Pancreas (tissue), 10 donors: ENCODE results near the gene STOX2. TPM values are rescaled to one million over a fixed set of nuclear protein-coding genes. Genes with fewer than 3 reads are reported as not detected.

ENCODE experiments used
- ATAC-seq, 4 donors: fragments of 200-7000 bp; cut with Tn5 transposase; one replicate each; pipeline versions ENCODE4 v1.8.0 to v1.9.1; 2020; ENCODE audit warnings: mild to moderate bottlenecking in 4 of 4, moderate library complexity in 4 of 4
- DNase-seq, 6 donors: peaks; one replicate each; pipeline ENCODE4 v3.0.0-alpha.2; 2020
- FAIRE-seq: peaks from 2 replicates; lab custom pipeline; 2012; peaks lifted over from hg19 to GRCh38; lab: Jason Lieb, UNC
- H3K27ac ChIP-seq, 4 donors: fragments of 200-600 bp; sonication (generic); 1 replicate in 3 of 4; 2 replicates in 1 of 4; pipeline versions ENCODE4 v1.5.0 to v1.8.0; 2020
- H3K27me3 ChIP-seq, 4 donors: fragments of 200-600 bp; one replicate each; pipeline ENCODE4 v1.8.0; 2021
- H3K36me3 ChIP-seq, 3 donors: fragments of 200-600 bp; sonication (generic) in 1 of 3; one replicate each; pipeline versions ENCODE4 v1.5.0 to v1.8.0; 2020 to 2021
- H3K4me1 ChIP-seq, 3 donors: fragments of 200-600 bp; one replicate each; pipeline ENCODE4 v1.8.0; 2021
- H3K4me3 ChIP-seq, 4 donors: fragments of 200-600 bp; sonication (generic) in 2 of 4; one replicate each; pipeline versions ENCODE4 v1.5.0 to v1.8.0; 2020 to 2021
- H3K9me3 ChIP-seq, 4 donors: fragments of 200-600 bp; one replicate each; pipeline ENCODE4 v1.8.0; 2021
- CTCF ChIP-seq, 4 donors: fragments of 200-600 bp; sonication (generic) in 3 of 4; IDR thresholded peaks; one replicate each; pipeline versions ENCODE4 v1.5.0 to v1.8.0; 2021; ENCODE audit warnings: antibody characterized with exemption in 4 of 4
- WGBS, 2 donors: extraction: QIAGEN DNeasy Blood & Tissue Kit; methylation state at CpG; one replicate each; pipeline ENCODE4 v1.1.7; 2013; 5-methylcytosine and 5-hydroxymethylcytosine counted together
- intact Hi-C, 3 donors: fragments of 100-400 bp; cut with DNase I; formaldehyde crosslinking; loops; one replicate each; pipeline versions ENCODE4 v1.11.1 to v1.14.2; 2022
- polyA plus RNA-seq, 2 donors: library from polyadenylated mRNA; stranded (reverse); fragments of 200-250 nt; gene quantifications; one replicate each; pipeline ENCODE4 v1.2.3, GENCODE V29; 2013
- total RNA-seq, 6 donors: library from RNA; stranded (reverse); fragmentation: NEBNext Ultra II Directional in 4 of 6; extraction: Animal tissue kit (Norgen Biotek cat#: 25700) in 4 of 6; gene quantifications; one replicate each; pipeline versions ENCODE4 v1.2.1 to v1.2.4, GENCODE V29; 2021 to 2023
- donor health status: healthy with polysubstance abuse.
- donor health status: DM: no; HTN: no; CAD: no; lungs with moderate emphysema.
- donor health status: DM: no; HTN: no; CAD: no.
- donor health status: control.
- donor health status: control.
- donor health status: Bipolar disorder and iron deficiency.
- donor health status: DM: yes; HTN: yes; CAD: no.
- donor health status: DM: no; HTN: no; CAD: no.
- donor health status: DM: no; HTN: no; CAD: no.
- donor health status: DM: yes; HTN: yes; CAD: no.

STOX2 gene
- total and polyA plus RNA-seq, 8 donors: 3.5 to 11.9 (median 8.8) TPM

- no peak for DNase-seq
- ATAC-seq: no peak
- Histone ChIP-seq H3K36me3 (peaks cover 0 to 8% (median 0%) of the 10 kb centered on the region in 3 donors), H3K4me3 (no peak overlapping the region), H3K9me3 (no peaks in the 10 kb centered on the region), H3K4me1 (no peaks in the 10 kb centered on the region), H3K27me3 (no peaks in the 10 kb centered on the region), H3K27ac (no peak overlapping the region)
- WGBS, 2 donors: 95 to 98% methylated on average over 4 of the region's 4 CpGs
- no peak for TF ChIP-seq CTCF (IDR thresholded peaks at IDR 0.05)
- intact Hi-C loops: no loop called here
- no peak for FAIRE-seq
These were observed 98.3 kb downstream of the STOX2 start for GRCh38 chr4:184003433-184003832.

GRCh38 chr4:184007891-184008290 lies 102.8 kb downstream of the STOX2 start:
- Histone ChIP-seq H3K9me3 (no peaks in the 10 kb centered on the region), H3K27ac (no peak overlapping the region), H3K4me3 (no peak overlapping the region), H3K4me1 (no peaks in the 10 kb centered on the region), H3K27me3 (no peaks in the 10 kb centered on the region), H3K36me3 (peaks cover 0 to 23% (median 13%) of the 10 kb centered on the region in 3 donors)
- no peak for TF ChIP-seq CTCF (IDR thresholded peaks at IDR 0.05)
- FAIRE-seq: no peak
- DNase-seq: no peak
- no peak for ATAC-seq
- intact Hi-C loops: no loop called here
- 76 to 79% methylated on average over 3 of the region's 3 CpGs for WGBS, 2 donors

GRCh38 chr4:184010696-184011095 lies 105.6 kb downstream of the STOX2 start:
- no peak for ATAC-seq
- intact Hi-C loops: no loop called here
- Histone ChIP-seq H3K27ac (no peak overlapping the region), H3K4me3 (no peak overlapping the region), H3K36me3 (peaks cover 0 to 18% (median 13%) of the 10 kb centered on the region in 3 donors), H3K4me1 (no peaks in the 10 kb centered on the region), H3K27me3 (no peaks in the 10 kb centered on the region), H3K9me3 (no peaks in the 10 kb centered on the region)
- TF ChIP-seq CTCF (IDR thresholded peaks at IDR 0.05): no peak
- no peak for FAIRE-seq
- DNase-seq: no peak
- whole genome bisulfite sequencing, 2 donors: 98% methylated on average over 14 of the region's 14 CpGs

- Histone ChIP-seq H3K4me3 (no peak overlapping the region), H3K36me3 (peaks cover 0 to 20% (median 13%) of the 10 kb centered on the region in 3 donors), H3K4me1 (no peaks in the 10 kb centered on the region), H3K27me3 (no peaks in the 10 kb centered on the region), H3K9me3 (no peaks in the 10 kb centered on the region), H3K27ac (no peak overlapping the region)
- WGBS, 2 donors: 82 to 89% methylated on average over 2 of the region's 2 CpGs
- DNase-seq: no peak
- no peak for FAIRE-seq
- intact Hi-C loops: no loop called here
- no peak for TF ChIP-seq CTCF (IDR thresholded peaks at IDR 0.05)
- no peak for ATAC-seq
These were observed 106.8 kb downstream of the STOX2 start for GRCh38 chr4:184011826-184012380.

GRCh38 chr4:184012937-184013336 lies 107.8 kb downstream of the STOX2 start:
- DNase-seq (no peak), FAIRE-seq (no peak), ATAC-seq (peak in 2 of 4 donors; percentile 30 to 56)
- intact Hi-C loops: no loop called here
- Histone ChIP-seq H3K4me3 (no peak overlapping the region), H3K9me3 (no peaks in the 10 kb centered on the region), H3K4me1 (no peaks in the 10 kb centered on the region), H3K36me3 (peaks cover 0 to 26% (median 13%) of the 10 kb centered on the region in 3 donors), H3K27me3 (no peaks in the 10 kb centered on the region), H3K27ac (no peak overlapping the region)
- WGBS, 2 donors: 63 to 65% methylated on average over 3 of the region's 3 CpGs
- TF ChIP-seq CTCF (IDR thresholded peaks at IDR 0.05): no peak
